ENCODE results near the gene KCNH3.
"Not testable (repeated sequence)": the region's sequence is repeated elsewhere in the genome, so short reads cannot be mapped to it uniquely, and the experiment has no call there.

KCNH3 gene

GRCh38 chr12:49585477-49586459 is 46.9 kb downstream of the KCNH3 start:
- DNase-seq (ENCODE audit: low spot score): no peak

GRCh38 chr12:49587174-49587908 is 48.5 kb downstream of the KCNH3 start:
- no peak for DNase-seq (ENCODE audit: low spot score)

- no peak for DNase-seq (ENCODE audit: low spot score)
Measured at GRCh38 chr12:49588281-49588680, 49.5 kb downstream of the KCNH3 start.

GRCh38 chr12:49588721-49589516 is 50.1 kb downstream of the KCNH3 start:
- DNase-seq (ENCODE audit: low spot score): no peak

GRCh38 chr12:49598527-49598926 is 59.7 kb downstream of the KCNH3 start:
- DNase-seq (ENCODE audit: low spot score): no peak

- DNase-seq (ENCODE audit: low spot score): no peak
Measured at GRCh38 chr12:49599961-49600360, 61.1 kb downstream of the KCNH3 start.

GRCh38 chr12:49603721-49604120 is 64.9 kb downstream of the KCNH3 start:
- DNase-seq (ENCODE audit: low spot score): no peak

- no peak for DNase-seq (ENCODE audit: low spot score)
Measured at GRCh38 chr12:49604856-49605255, 66.0 kb downstream of the KCNH3 start.

GRCh38 chr12:49605539-49605938 is 66.7 kb downstream of the KCNH3 start, which contains the start of gene FAM186B:
Gene FAM186B (minus strand): TSS chr12:49605639. CDS start chr12:49605477, 162 bp downstream.
- DNase-seq (ENCODE audit: low spot score): not testable (repeated sequence)
